Spleen (tissue), 11 donors: ENCODE data around the gene COL28A1. TPM values are rescaled to one million over a fixed set of nuclear protein-coding genes. Genes with fewer than 3 reads are reported as not detected.

Source experiments
- DNase-seq: peaks from one replicate; pipeline ENCODE4 v3.0.0-alpha.2; 2020
- H3K27ac ChIP-seq, 8 donors: fragments of 200-600 bp; sonication (generic) in 7 of 8; 1 replicate in 4 of 8; 2 replicates in 4 of 8; pipeline versions ENCODE4 v1.5.0 to v1.8.0; 2016 to 2021; ENCODE audit warnings: inconsistent platforms in 4 of 8, mild to moderate bottlenecking in 4 of 8, moderate library complexity in 1 of 8
- H3K27me3 ChIP-seq, 7 donors: fragments of 200-600 bp; sonication (generic) in 6 of 7; replicated peaks in 1 of 7; 1 replicate in 4 of 7; 2 replicates in 3 of 7; pipeline versions ENCODE4 v1.5.0 to v1.8.0; 2016 to 2021; ENCODE audit warnings: inconsistent platforms in 3 of 7, mild to moderate bottlenecking in 1 of 7
- H3K36me3 ChIP-seq, 6 donors: fragments of 200-600 bp; sonication (generic) in 5 of 6; 1 replicate in 4 of 6; 2 replicates in 2 of 6; pipeline versions ENCODE4 v1.5.0 to v1.8.0; 2016 to 2021; ENCODE audit warnings: inconsistent platforms in 2 of 6
- H3K4me1 ChIP-seq, 6 donors: fragments of 200-600 bp; sonication (generic) in 5 of 6; 1 replicate in 3 of 6; 2 replicates in 3 of 6; pipeline versions ENCODE4 v1.5.0 to v1.8.0; 2016 to 2021; ENCODE audit warnings: inconsistent platforms in 3 of 6
- H3K4me3 ChIP-seq, 8 donors: fragments of 200-600 bp; sonication (generic) in 7 of 8; 1 replicate in 4 of 8; 2 replicates in 4 of 8; pipeline versions ENCODE4 v1.5.0 to v1.8.0; 2016 to 2021; ENCODE audit warnings: inconsistent platforms in 4 of 8, mild to moderate bottlenecking in 4 of 8, moderate library complexity in 2 of 8
- H3K9me3 ChIP-seq, 8 donors: fragments of 200-600 bp; sonication (generic) in 7 of 8; 1 replicate in 4 of 8; 2 replicates in 4 of 8; pipeline versions ENCODE4 v1.5.0 to v1.8.0; 2016 to 2021; ENCODE audit warnings: inconsistent platforms in 4 of 8
- CTCF ChIP-seq, 11 experiments: fragments of 200-600 bp in 7 of 11; fragments of 450-650 bp in 4 of 11; sonication (generic) in 4 of 11; IDR thresholded peaks in 8 of 11; conservative IDR thresholded peaks in 3 of 11; 1 replicate in 7 of 11; 2 replicates in 4 of 11; pipeline versions ENCODE4 v1.4.0 to v1.8.0; 2016 to 2021; ENCODE audit warnings: antibody characterized with exemption in 11 of 11, inconsistent platforms in 4 of 11, mild to moderate bottlenecking in 1 of 11
- POLR2A ChIP-seq, 3 donors: fragments of 450-650 bp; IDR thresholded peaks; one replicate each; pipeline ENCODE4 v1.5.1; 2017; ENCODE audit warnings: antibody characterized with exemption in 3 of 3, mild to moderate bottlenecking in 1 of 3
- POLR2AphosphoS5 ChIP-seq, 3 donors: sonication (generic); formaldehyde crosslinking; IDR thresholded peaks; one replicate each; pipeline ENCODE4 v1.5.1; 2017; ENCODE audit warnings: antibody characterized with exemption in 3 of 3
- WGBS, 5 donors: extraction: QIAGEN DNeasy Blood & Tissue Kit in 3 of 5; methylation state at CpG; one replicate each; pipeline versions ENCODE4 v1.1.5 to v1.1.7; 2013 to 2018; 5-methylcytosine and 5-hydroxymethylcytosine counted together
- intact Hi-C: fragments of 100-400 bp; cut with DNase I; formaldehyde crosslinking; loops from one replicate; pipeline ENCODE4 v1.15.0; 2023; ENCODE audit warnings: low total_unique reads
- polyA plus RNA-seq, 3 donors: library from polyadenylated mRNA; stranded (reverse); fragments of 200-250 nt; gene quantifications; one replicate each; pipeline ENCODE4 v1.2.1, GENCODE V29; 2013
- total RNA-seq, 7 donors: library from RNA; depleted of rRNA in 3 of 7; stranded (reverse); fragments of >200 nt in 3 of 7; fragmentation: NEBNext Ultra II Directional in 4 of 7; extraction: Animal tissue kit (Norgen Biotek cat#: 25700) in 4 of 7; gene quantifications; one replicate each; pipeline versions ENCODE4 v1.1.0 to v1.2.1, GENCODE V29; 2016 to 2021
- donor health status: healthy with polysubstance abuse.
- donor health status: DM: no; HTN: no; CAD: no; lungs with moderate emphysema.
- donor health status: DM: no; HTN: no; CAD: no.
- donor health status: Bipolar disorder and iron deficiency.
- donor health status: healthy.
- donor health status: DM: no; HTN: no; CAD: no.
- donor health status: DM: yes; HTN: yes; CAD: no.

The COL28A1 gene
- total and polyA plus RNA-seq, 10 donors, result 0.08 to 1.6 (median 0.51) TPM

- no peaks in the 10 kb centered on the region for H3K4me1 ChIP-seq
- no peak overlapping the region for H3K27ac ChIP-seq
- no peaks in the 10 kb centered on the region for H3K27me3 ChIP-seq
- peaks cover 0 to 4% (median 1%) of the 10 kb centered on the region in 8 donors for H3K9me3 ChIP-seq
- no peak for DNase-seq
- no peak for TF ChIP-seq POLR2A (IDR thresholded peaks at IDR 0.05)
- no peak for TF ChIP-seq CTCF (IDR thresholded peaks at IDR 0.05 in 8 of 11, conservative IDR thresholded peaks at IDR 0.05 in 3 of 11)
- TF ChIP-seq POLR2AphosphoS5 (IDR thresholded peaks at IDR 0.05), result no peak
- H3K36me3 ChIP-seq, result no peaks in the 10 kb centered on the region
- no peak overlapping the region for H3K4me3 ChIP-seq
- intact Hi-C loops, result no loop called here
These were observed 151.4 kb downstream of the COL28A1 start for GRCh38 chr7:7384228-7384627.

- Histone ChIP-seq H3K9me3 (no peaks in the 10 kb centered on the region), H3K27ac (no peak overlapping the region), H3K36me3 (no peaks in the 10 kb centered on the region), H3K4me1 (no peaks in the 10 kb centered on the region), H3K27me3 (no peaks in the 10 kb centered on the region), H3K4me3 (no peak overlapping the region)
- no peak for TF ChIP-seq POLR2A (IDR thresholded peaks at IDR 0.05)
- no peak for TF ChIP-seq CTCF (IDR thresholded peaks at IDR 0.05 in 8 of 11, conservative IDR thresholded peaks at IDR 0.05 in 3 of 11)
- no peak for TF ChIP-seq POLR2AphosphoS5 (IDR thresholded peaks at IDR 0.05)
- DNase-seq, result no peak
- WGBS, 5 donors, result 87 to 94% (median 90%) methylated on average over 4 of the region's 4 CpGs
- intact Hi-C loops, result no loop called here
These were observed 160.1 kb downstream of the COL28A1 start for GRCh38 chr7:7375538-7375937.

GRCh38 chr7:7370076-7370475 is 165.6 kb downstream of the COL28A1 start:
- TF ChIP-seq CTCF (IDR thresholded peaks at IDR 0.05 in 8 of 11, conservative IDR thresholded peaks at IDR 0.05 in 3 of 11) (no peak), POLR2AphosphoS5 (IDR thresholded peaks at IDR 0.05) (no peak), POLR2A (IDR thresholded peaks at IDR 0.05) (no peak)
- H3K36me3 ChIP-seq, result no peaks in the 10 kb centered on the region
- H3K4me1 ChIP-seq, result no peaks in the 10 kb centered on the region
- no peak for DNase-seq
- WGBS, 5 donors, result 90 to 100% (median 95%) methylated on average over 2 of the region's 2 CpGs
- H3K27ac ChIP-seq, result no peak overlapping the region
- H3K4me3 ChIP-seq, result no peak overlapping the region
- H3K27me3 ChIP-seq, result no peaks in the 10 kb centered on the region
- intact Hi-C loops, result no loop called here
- H3K9me3 ChIP-seq, result no peaks in the 10 kb centered on the region

- intact Hi-C loops, result no loop called here
- Histone ChIP-seq H3K27ac (no peak overlapping the region), H3K27me3 (no peaks in the 10 kb centered on the region), H3K36me3 (no peaks in the 10 kb centered on the region), H3K9me3 (no peaks in the 10 kb centered on the region), H3K4me3 (no peak overlapping the region), H3K4me1 (no peaks in the 10 kb centered on the region)
- WGBS, 5 donors, result 84 to 91% (median 89%) methylated on average over 2 of the region's 2 CpGs
- no peak for TF ChIP-seq POLR2A (IDR thresholded peaks at IDR 0.05)
- DNase-seq, result no peak
These were observed 166.5 kb downstream of the COL28A1 start for GRCh38 chr7:7369134-7369533.

- Histone ChIP-seq H3K27me3 (no peaks in the 10 kb centered on the region), H3K9me3 (no peaks in the 10 kb centered on the region), H3K36me3 (no peaks in the 10 kb centered on the region), H3K4me3 (no peak overlapping the region), H3K4me1 (no peaks in the 10 kb centered on the region), H3K27ac (no peak overlapping the region)
- WGBS, 5 donors, result 53 to 69% (median 57%) methylated on average over 3 of the region's 3 CpGs
- TF ChIP-seq POLR2AphosphoS5 (IDR thresholded peaks at IDR 0.05), result no peak
- no peak for TF ChIP-seq CTCF (IDR thresholded peaks at IDR 0.05 in 8 of 11, conservative IDR thresholded peaks at IDR 0.05 in 3 of 11)
- TF ChIP-seq POLR2A (IDR thresholded peaks at IDR 0.05), result no peak
- intact Hi-C loops, result no loop called here
- no peak for DNase-seq
These were observed 181.0 kb downstream of the COL28A1 start for GRCh38 chr7:7354674-7355073.
